Loucy (cell line): ENCODE measurements around the gene SPRR2A.

Experiments used
- H2AFZ ChIP-seq: fragments of 200-600 bp; sonication (generic); 2 replicates; pipeline ENCODE4 v1.6.0; 2016; ENCODE audit warnings: antibody characterized with exemption, mild to moderate bottlenecking, low read length, moderate library complexity
- H3F3A ChIP-seq: fragments of 200-600 bp; 2 replicates; pipeline ENCODE4 v1.6.0; 2016; ENCODE audit warnings: antibody characterized with exemption, low read depth, mild to moderate bottlenecking
- H3K27me3 ChIP-seq: fragments of 200-600 bp; sonication (generic); 2 replicates; pipeline ENCODE4 v1.6.1; 2014; ENCODE audit warnings: low read length, mild to moderate bottlenecking; ENCODE audit not compliant: insufficient read depth, poor library complexity, severe bottlenecking
- H3K36me3 ChIP-seq: fragments of 200-600 bp; sonication (generic); 2 replicates; pipeline ENCODE4 v1.6.1; 2016; ENCODE audit warnings: low read length; ENCODE audit not compliant: insufficient read depth
- H3K4me1 ChIP-seq: fragments of 200-600 bp; sonication (generic); 2 replicates; pipeline ENCODE4 v1.5.1; 2014; ENCODE audit warnings: low read length, mild to moderate bottlenecking; ENCODE audit not compliant: insufficient read depth, poor library complexity, severe bottlenecking
- H3K4me2 ChIP-seq: fragments of 200-600 bp; sonication (generic); 2 replicates; pipeline ENCODE4 v1.6.0; 2014; ENCODE audit warnings: antibody characterized with exemption, low read length, low read depth, mild to moderate bottlenecking; ENCODE audit not compliant: poor library complexity, severe bottlenecking
- H3K4me3 ChIP-seq: fragments of 200-600 bp; sonication (generic); 2 replicates; pipeline ENCODE4 v1.5.1; 2014; ENCODE audit warnings: low read length, mild to moderate bottlenecking, mixed read lengths; ENCODE audit not compliant: poor library complexity, severe bottlenecking
- H3K79me2 ChIP-seq: fragments of 200-600 bp; sonication (generic); 2 replicates; pipeline ENCODE4 v1.6.1; 2014; ENCODE audit warnings: low read length; ENCODE audit not compliant: insufficient read depth
- H3K9ac ChIP-seq: fragments of 200-600 bp; sonication (generic); 2 replicates; pipeline ENCODE4 v1.6.0; 2014; ENCODE audit warnings: mild to moderate bottlenecking, low read depth, low read length, moderate library complexity; ENCODE audit not compliant: poor library complexity, severe bottlenecking
- H3K9me2 ChIP-seq: fragments of 200-600 bp; sonication (generic); replicated peaks from 2 replicates; pipeline ENCODE4 v1.6.1; 2016; ENCODE audit warnings: low read depth, low read length, mixed read lengths
- H3K9me3 ChIP-seq: fragments of 200-600 bp; sonication (generic); 2 replicates; pipeline ENCODE4 v1.6.1; 2014; ENCODE audit warnings: mild to moderate bottlenecking, antibody characterized with exemption, low read length, low read depth; ENCODE audit not compliant: insufficient read depth
- H4K20me1 ChIP-seq: fragments of 200-600 bp; sonication (generic); 2 replicates; pipeline ENCODE4 v1.6.0; 2014; ENCODE audit warnings: antibody characterized with exemption, low read length, mild to moderate bottlenecking; ENCODE audit not compliant: insufficient read depth, poor library complexity, severe bottlenecking
- CTCF ChIP-seq: fragments of 200-600 bp; sonication (generic); conservative IDR thresholded peaks from 2 replicates; pipeline ENCODE4 v1.5.1; 2014; ENCODE audit warnings: mild to moderate bottlenecking, antibody characterized with exemption, low read length
- EZH2phosphoT487 ChIP-seq: fragments of 200-600 bp; IDR thresholded peaks from 2 replicates; pipeline ENCODE4 v1.6.1; 2018; ENCODE audit warnings: antibody characterized with exemption, mild to moderate bottlenecking, moderate library complexity, borderline replicate concordance

The SPRR2A gene

GRCh38 chr1:153081736-153082135 is 24.4 kb upstream of the SPRR2A start:
- H3K36me3 ChIP-seq: no peaks in the 10 kb centered on the region
- no peaks in the 10 kb centered on the region for H4K20me1 ChIP-seq
- no peaks in the 10 kb centered on the region for H3K4me1 ChIP-seq
- no peaks in the 10 kb centered on the region for H3K79me2 ChIP-seq
- no peak overlapping the region for H3K9ac ChIP-seq
- H3K27me3 ChIP-seq: no peaks in the 10 kb centered on the region
- no peaks in the 10 kb centered on the region for H3K9me3 ChIP-seq
- no peak overlapping the region for H3K4me2 ChIP-seq
- TF ChIP-seq EZH2phosphoT487: no peak
- no peak for TF ChIP-seq CTCF
- no peaks in the 10 kb centered on the region for H3F3A ChIP-seq
- H2AFZ ChIP-seq: no peak overlapping the region
- H3K4me3 ChIP-seq: no peak overlapping the region
- H3K9me2 ChIP-seq: no peaks in the 10 kb centered on the region

GRCh38 chr1:153072806-153073726 is 15.8 kb upstream of the SPRR2A start:
- Histone ChIP-seq H3K9me2 (no peaks in the 10 kb centered on the region), H3K4me3 (no peak overlapping the region), H3K9me3 (no peaks in the 10 kb centered on the region), H2AFZ (no peak overlapping the region), H4K20me1 (no peaks in the 10 kb centered on the region), H3K36me3 (no peaks in the 10 kb centered on the region), H3F3A (no peaks in the 10 kb centered on the region), H3K9ac (no peak overlapping the region), H3K27me3 (no peaks in the 10 kb centered on the region), H3K4me1 (no peaks in the 10 kb centered on the region), H3K79me2 (no peaks in the 10 kb centered on the region), H3K4me2 (no peak overlapping the region)
- TF ChIP-seq CTCF (no peak), EZH2phosphoT487 (no peak)

GRCh38 chr1:153071511-153071910 is 14.2 kb upstream of the SPRR2A start, which contains the start of gene SPRR2B:
Gene SPRR2B (minus strand): TSS chr1:153071611. CDS start chr1:153070839, 772 bp downstream.
- TF ChIP-seq EZH2phosphoT487: no peak
- TF ChIP-seq CTCF: no peak
- H3K79me2 ChIP-seq: no peaks in the 10 kb centered on the region
- H3K9me3 ChIP-seq: no peaks in the 10 kb centered on the region
- H4K20me1 ChIP-seq: no peaks in the 10 kb centered on the region
- H3K36me3 ChIP-seq: no peaks in the 10 kb centered on the region
- H3K4me2 ChIP-seq: no peak within 1 kb of the TSS
- H3K27me3 ChIP-seq: no peaks in the 10 kb centered on the region
- no peaks in the 10 kb centered on the region for H3F3A ChIP-seq
- H3K4me3 ChIP-seq: no peak within 1 kb of the TSS
- H3K9ac ChIP-seq: no peak within 1 kb of the TSS
- no peaks in the 10 kb centered on the region for H3K9me2 ChIP-seq
- H2AFZ ChIP-seq: no peak within 1 kb of the TSS
- no peaks in the 10 kb centered on the region for H3K4me1 ChIP-seq
